Spleen (tissue), 11 donors: ENCODE data around the gene TLR4. TPM values are rescaled to one million over a fixed set of nuclear protein-coding genes. Genes with fewer than 3 reads are reported as not detected.

ENCODE experiments used
- DNase-seq: peaks from one replicate; pipeline ENCODE4 v3.0.0-alpha.2; 2020
- H3K27ac ChIP-seq, 8 donors: fragments of 200-600 bp; sonication (generic) in 7 of 8; 1 replicate in 4 of 8; 2 replicates in 4 of 8; pipeline versions ENCODE4 v1.5.0 to v1.8.0; 2016 to 2021; ENCODE audit warnings: inconsistent platforms in 4 of 8, mild to moderate bottlenecking in 4 of 8, moderate library complexity in 1 of 8
- H3K27me3 ChIP-seq, 7 donors: fragments of 200-600 bp; sonication (generic) in 6 of 7; replicated peaks in 1 of 7; 1 replicate in 4 of 7; 2 replicates in 3 of 7; pipeline versions ENCODE4 v1.5.0 to v1.8.0; 2016 to 2021; ENCODE audit warnings: inconsistent platforms in 3 of 7, mild to moderate bottlenecking in 1 of 7
- H3K36me3 ChIP-seq, 6 donors: fragments of 200-600 bp; sonication (generic) in 5 of 6; 1 replicate in 4 of 6; 2 replicates in 2 of 6; pipeline versions ENCODE4 v1.5.0 to v1.8.0; 2016 to 2021; ENCODE audit warnings: inconsistent platforms in 2 of 6
- H3K4me1 ChIP-seq, 6 donors: fragments of 200-600 bp; sonication (generic) in 5 of 6; 1 replicate in 3 of 6; 2 replicates in 3 of 6; pipeline versions ENCODE4 v1.5.0 to v1.8.0; 2016 to 2021; ENCODE audit warnings: inconsistent platforms in 3 of 6
- H3K4me3 ChIP-seq, 8 donors: fragments of 200-600 bp; sonication (generic) in 7 of 8; 1 replicate in 4 of 8; 2 replicates in 4 of 8; pipeline versions ENCODE4 v1.5.0 to v1.8.0; 2016 to 2021; ENCODE audit warnings: inconsistent platforms in 4 of 8, mild to moderate bottlenecking in 4 of 8, moderate library complexity in 2 of 8
- H3K9me3 ChIP-seq, 8 donors: fragments of 200-600 bp; sonication (generic) in 7 of 8; 1 replicate in 4 of 8; 2 replicates in 4 of 8; pipeline versions ENCODE4 v1.5.0 to v1.8.0; 2016 to 2021; ENCODE audit warnings: inconsistent platforms in 4 of 8
- POLR2A ChIP-seq, 3 donors: fragments of 450-650 bp; IDR thresholded peaks; one replicate each; pipeline ENCODE4 v1.5.1; 2017; ENCODE audit warnings: antibody characterized with exemption in 3 of 3, mild to moderate bottlenecking in 1 of 3
- POLR2AphosphoS5 ChIP-seq, 3 donors: sonication (generic); formaldehyde crosslinking; IDR thresholded peaks; one replicate each; pipeline ENCODE4 v1.5.1; 2017; ENCODE audit warnings: antibody characterized with exemption in 3 of 3
- WGBS, 5 donors: extraction: QIAGEN DNeasy Blood & Tissue Kit in 3 of 5; methylation state at CpG; one replicate each; pipeline versions ENCODE4 v1.1.5 to v1.1.7; 2013 to 2018; 5-methylcytosine and 5-hydroxymethylcytosine counted together
- intact Hi-C: fragments of 100-400 bp; cut with DNase I; formaldehyde crosslinking; loops from one replicate; pipeline ENCODE4 v1.15.0; 2023; ENCODE audit warnings: low total_unique reads
- polyA plus RNA-seq, 3 donors: library from polyadenylated mRNA; stranded (reverse); fragments of 200-250 nt; gene quantifications; one replicate each; pipeline ENCODE4 v1.2.1, GENCODE V29; 2013
- total RNA-seq, 7 donors: library from RNA; depleted of rRNA in 3 of 7; stranded (reverse); fragments of >200 nt in 3 of 7; fragmentation: NEBNext Ultra II Directional in 4 of 7; extraction: Animal tissue kit (Norgen Biotek cat#: 25700) in 4 of 7; gene quantifications; one replicate each; pipeline versions ENCODE4 v1.1.0 to v1.2.1, GENCODE V29; 2016 to 2021
- TF ChIP-seq, protein P1 (sequence below), 11 experiments: fragments of 200-600 bp in 7 of 11; fragments of 450-650 bp in 4 of 11; sonication (generic) in 4 of 11; IDR thresholded peaks in 8 of 11; conservative IDR thresholded peaks in 3 of 11; 1 replicate in 7 of 11; 2 replicates in 4 of 11; pipeline versions ENCODE4 v1.4.0 to v1.8.0; 2016 to 2021; ENCODE audit warnings: antibody characterized with exemption in 11 of 11, inconsistent platforms in 4 of 11, mild to moderate bottlenecking in 1 of 11
- donor health status: healthy with polysubstance abuse.
- donor health status: DM: no; HTN: no; CAD: no; lungs with moderate emphysema.
- donor health status: DM: no; HTN: no; CAD: no.
- donor health status: Bipolar disorder and iron deficiency.
- donor health status: healthy.
- donor health status: DM: no; HTN: no; CAD: no.
- donor health status: DM: yes; HTN: yes; CAD: no.

The TLR4 gene
- total and polyA plus RNA-seq, 10 donors = 6.3 to 216 (median 104) TPM

DNA sequence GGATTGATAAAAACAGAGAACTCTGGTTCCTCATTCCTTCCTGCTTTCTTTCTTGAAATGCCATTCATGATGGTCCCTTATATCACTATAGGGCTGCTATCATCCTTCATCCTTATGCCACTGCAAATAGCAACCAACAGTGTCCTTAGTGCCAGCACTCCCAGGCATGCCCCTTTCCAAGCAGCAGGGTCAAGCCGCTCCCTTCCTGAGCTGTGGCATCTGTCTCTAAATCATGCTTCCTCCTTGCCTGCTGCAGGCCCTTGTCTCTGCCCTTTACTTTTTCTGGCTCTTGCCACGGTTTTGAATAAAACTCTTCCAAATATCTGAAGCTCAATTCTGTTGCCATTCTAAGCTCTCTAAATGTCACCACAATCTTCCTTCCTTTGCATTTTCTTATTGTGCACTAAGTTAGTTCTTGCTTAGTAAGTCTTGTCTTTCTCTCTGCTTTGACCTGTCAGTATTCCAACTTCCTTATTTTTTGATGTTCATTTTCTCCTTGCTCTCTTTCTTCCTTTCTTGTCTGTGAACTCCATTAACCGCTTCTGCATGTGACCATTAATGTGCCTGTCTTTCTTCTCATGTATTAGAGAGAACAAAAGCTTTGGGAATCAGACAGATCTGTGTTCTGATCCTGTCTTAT, 19.9 kb downstream of the TLR4 start:
- 15 to 34% (median 19%) methylated on average over 3 of the region's 3 CpGs for WGBS, 5 donors
- DNase-seq = peak; percentile 66
- no peaks in the 10 kb centered on the region for H3K36me3 ChIP-seq
- peak overlapping the region in 1 of 8 donors; percentile 43 for H3K4me3 ChIP-seq
- intact Hi-C loops = no loop called here
- H3K4me1 ChIP-seq = peaks cover 15 to 78% (median 49%) of the 10 kb centered on the region in 6 donors
- H3K9me3 ChIP-seq = no peaks in the 10 kb centered on the region
- H3K27me3 ChIP-seq = peaks cover 0 to 4% (median 0%) of the 10 kb centered on the region in 7 donors
- TF ChIP-seq POLR2AphosphoS5 (IDR thresholded peaks at IDR 0.05) = peak in 2 of 3 donors; percentile 43 to 69
- TF ChIP-seq POLR2A (IDR thresholded peaks at IDR 0.05) = no peak
- H3K27ac ChIP-seq = peak overlapping the region; percentile 44 to 87 (median 80)

DNA sequence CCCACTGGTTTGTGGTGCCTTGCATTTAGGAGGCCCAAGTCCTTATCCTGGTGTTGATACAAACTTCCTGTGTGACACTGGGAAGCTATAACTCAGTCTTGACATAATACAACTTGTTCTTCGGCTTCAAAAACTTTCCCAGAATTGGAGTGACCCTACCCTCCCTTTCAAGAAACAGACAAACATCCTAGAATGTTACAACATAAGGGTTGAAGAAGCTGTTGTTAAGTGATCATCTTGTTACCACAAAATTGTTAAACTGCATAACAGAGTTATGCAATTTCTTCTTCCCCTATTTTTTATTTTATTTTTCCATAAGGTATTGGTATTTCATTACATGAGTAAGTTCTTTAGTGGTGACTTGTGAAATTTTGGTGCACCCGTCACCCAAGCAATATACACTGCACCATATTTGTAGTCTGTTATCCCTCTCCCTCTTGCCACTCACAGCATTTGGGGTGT, 21.3 kb downstream of the TLR4 start:
- TF ChIP-seq, protein P1, sequence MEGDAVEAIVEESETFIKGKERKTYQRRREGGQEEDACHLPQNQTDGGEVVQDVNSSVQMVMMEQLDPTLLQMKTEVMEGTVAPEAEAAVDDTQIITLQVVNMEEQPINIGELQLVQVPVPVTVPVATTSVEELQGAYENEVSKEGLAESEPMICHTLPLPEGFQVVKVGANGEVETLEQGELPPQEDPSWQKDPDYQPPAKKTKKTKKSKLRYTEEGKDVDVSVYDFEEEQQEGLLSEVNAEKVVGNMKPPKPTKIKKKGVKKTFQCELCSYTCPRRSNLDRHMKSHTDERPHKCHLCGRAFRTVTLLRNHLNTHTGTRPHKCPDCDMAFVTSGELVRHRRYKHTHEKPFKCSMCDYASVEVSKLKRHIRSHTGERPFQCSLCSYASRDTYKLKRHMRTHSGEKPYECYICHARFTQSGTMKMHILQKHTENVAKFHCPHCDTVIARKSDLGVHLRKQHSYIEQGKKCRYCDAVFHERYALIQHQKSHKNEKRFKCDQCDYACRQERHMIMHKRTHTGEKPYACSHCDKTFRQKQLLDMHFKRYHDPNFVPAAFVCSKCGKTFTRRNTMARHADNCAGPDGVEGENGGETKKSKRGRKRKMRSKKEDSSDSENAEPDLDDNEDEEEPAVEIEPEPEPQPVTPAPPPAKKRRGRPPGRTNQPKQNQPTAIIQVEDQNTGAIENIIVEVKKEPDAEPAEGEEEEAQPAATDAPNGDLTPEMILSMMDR (IDR thresholded peaks at IDR 0.05 in 8 of 11, conservative IDR thresholded peaks at IDR 0.05 in 3 of 11) = no peak
- TF ChIP-seq POLR2AphosphoS5 (IDR thresholded peaks at IDR 0.05) = peak in 1 of 3 donors; percentile 76
- Histone ChIP-seq H3K9me3 (no peaks in the 10 kb centered on the region), H3K4me1 (peaks cover 15 to 64% (median 43%) of the 10 kb centered on the region in 6 donors), H3K4me3 (peak overlapping the region in 1 of 8 donors; percentile 43), H3K36me3 (no peaks in the 10 kb centered on the region), H3K27me3 (peaks cover 0 to 4% (median 0%) of the 10 kb centered on the region in 7 donors), H3K27ac (peak overlapping the region in 7 of 8 donors; percentile 67 to 87 (median 81))
- intact Hi-C loops = no loop called here
- DNase-seq = no peak
- 24 to 59% (median 29%) methylated on average over 2 of the region's 2 CpGs for WGBS, 5 donors

DNA sequence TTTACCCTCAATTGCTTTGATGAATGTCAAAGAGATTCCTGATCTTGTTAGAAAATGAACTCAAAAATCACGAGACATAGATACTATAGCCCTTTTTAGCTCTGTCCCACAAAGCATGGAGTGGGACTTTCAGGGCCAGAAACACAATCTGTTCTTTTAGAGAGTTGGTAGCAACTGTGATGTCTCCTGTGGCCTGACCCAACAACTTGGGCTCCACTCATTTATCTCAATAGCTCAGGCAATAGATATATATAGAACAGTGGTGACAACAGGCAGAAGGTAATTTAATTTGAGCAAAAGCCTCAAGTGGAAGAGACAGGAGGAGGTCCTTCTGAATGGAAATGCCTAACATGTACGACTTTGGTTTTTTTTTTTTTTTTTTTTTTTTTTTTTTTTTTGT, 25.2 kb downstream of the TLR4 start:
- WGBS, 5 donors = 76 to 96% (median 84%) methylated on average over 2 of the region's 2 CpGs
- DNase-seq = no peak
- TF ChIP-seq POLR2A (IDR thresholded peaks at IDR 0.05) (no peak), POLR2AphosphoS5 (IDR thresholded peaks at IDR 0.05) (no peak)
- TF ChIP-seq, protein P1 (IDR thresholded peaks at IDR 0.05 in 8 of 11, conservative IDR thresholded peaks at IDR 0.05 in 3 of 11) = no peak
- H3K9me3 ChIP-seq = no peaks in the 10 kb centered on the region
- H3K27ac ChIP-seq = no peak overlapping the region
- intact Hi-C loops = no loop called here
- peaks cover 1 to 37% (median 14%) of the 10 kb centered on the region in 6 donors for H3K4me1 ChIP-seq
- no peaks in the 10 kb centered on the region for H3K27me3 ChIP-seq
- H3K4me3 ChIP-seq = no peak overlapping the region
- no peaks in the 10 kb centered on the region for H3K36me3 ChIP-seq

DNA sequence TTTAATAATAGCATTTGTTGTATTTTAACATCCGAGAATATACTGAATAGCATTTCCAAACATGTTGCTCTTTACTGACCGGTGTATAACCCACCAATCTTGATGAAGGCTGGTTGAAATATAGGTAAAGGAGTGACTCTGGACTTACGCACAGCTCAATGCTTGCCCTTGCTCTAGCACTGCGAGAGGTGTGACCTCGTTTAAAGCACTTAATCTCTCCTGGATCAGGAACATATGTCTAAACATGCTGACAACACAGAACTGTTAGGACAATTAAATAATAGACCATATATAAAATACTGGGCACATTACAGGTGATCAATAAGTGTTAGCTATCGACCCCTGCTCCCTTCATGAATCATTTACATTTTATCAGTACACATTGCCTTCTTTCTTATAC, 28.3 kb downstream of the TLR4 start:
- TF ChIP-seq POLR2A (IDR thresholded peaks at IDR 0.05) (no peak), POLR2AphosphoS5 (IDR thresholded peaks at IDR 0.05) (no peak)
- TF ChIP-seq, protein P1 (IDR thresholded peaks at IDR 0.05 in 8 of 11, conservative IDR thresholded peaks at IDR 0.05 in 3 of 11) = no peak

More for the DNA sequence above, 28.3 kb downstream of the TLR4 start:
- intact Hi-C loops = no loop called here
- DNase-seq = no peak
- Histone ChIP-seq H3K27me3 (no peaks in the 10 kb centered on the region), H3K27ac (no peak overlapping the region), H3K4me3 (no peak overlapping the region), H3K4me1 (peaks cover 0 to 14% (median 0%) of the 10 kb centered on the region in 6 donors), H3K36me3 (no peaks in the 10 kb centered on the region), H3K9me3 (no peaks in the 10 kb centered on the region)
- 85 to 90% (median 87%) methylated on average over 6 of the region's 6 CpGs for WGBS, 5 donors
